Liver (tissue), 9 donors: ENCODE data around the gene RNF220. TPM values are rescaled to one million over a fixed set of nuclear protein-coding genes. Genes with fewer than 3 reads are reported as not detected.

Experiments used
- DNase-seq: peaks from one replicate; pipeline ENCODE4 v3.0.0-alpha.2; 2017; ENCODE audit warnings: low spot score
- H3K27ac ChIP-seq, 2 donors: one replicate each; pipeline ENCODE4 v1.7.0; 2013; ENCODE audit warnings: inconsistent platforms in 2 of 2, low read length in 2 of 2, control low read depth in 1 of 2, low read depth in 1 of 2, mild to moderate bottlenecking in 1 of 2
- H3K27me3 ChIP-seq, 4 donors: one replicate each; pipeline versions ENCODE4 v1.6.1 to v1.7.0; 2013; ENCODE audit warnings: low read length in 3 of 4, inconsistent platforms in 1 of 4, mild to moderate bottlenecking in 1 of 4, moderate library complexity in 1 of 4; ENCODE audit not compliant: control insufficient read depth in 4 of 4, insufficient read depth in 4 of 4
- H3K36me3 ChIP-seq, 4 donors: one replicate each; pipeline versions ENCODE4 v1.6.1 to v1.7.0; 2013; ENCODE audit warnings: low read length in 3 of 4, mild to moderate bottlenecking in 3 of 4, low read depth in 1 of 4, moderate library complexity in 1 of 4; ENCODE audit not compliant: control insufficient read depth in 4 of 4, insufficient read depth in 3 of 4
- H3K4me1 ChIP-seq, 4 donors: one replicate each; pipeline versions ENCODE4 v1.6.1 to v1.7.0; 2013; ENCODE audit warnings: low read length in 3 of 4, mild to moderate bottlenecking in 3 of 4, moderate library complexity in 1 of 4; ENCODE audit not compliant: control insufficient read depth in 4 of 4, insufficient read depth in 4 of 4
- H3K4me3 ChIP-seq, 3 donors: one replicate each; pipeline versions ENCODE4 v1.6.1 to v1.7.0; 2013; ENCODE audit warnings: low read length in 3 of 3, control low read depth in 1 of 3, low read depth in 1 of 3, mild to moderate bottlenecking in 1 of 3
- H3K9ac ChIP-seq, 2 donors: one replicate each; pipeline ENCODE4 v1.7.0; 2013; ENCODE audit warnings: low read length in 2 of 2, mild to moderate bottlenecking in 2 of 2, moderate library complexity in 2 of 2, control low read depth in 1 of 2, low read depth in 1 of 2
- H3K9me3 ChIP-seq, 4 donors: one replicate each; pipeline versions ENCODE4 v1.6.1 to v1.7.0; 2013; ENCODE audit warnings: low read length in 3 of 4; ENCODE audit not compliant: control insufficient read depth in 4 of 4
- ATF3 ChIP-seq: IDR thresholded peaks from 2 replicates; pipeline ENCODE4 v1.6.1; 2016; ENCODE audit warnings: antibody characterized with exemption
- EGR1 ChIP-seq, 2 donors: IDR thresholded peaks; 2 replicates each; pipeline ENCODE4 v1.6.1; 2016 to 2018; ENCODE audit warnings: antibody characterized with exemption in 2 of 2, low read depth in 2 of 2
- FOXA1 ChIP-seq: IDR thresholded peaks from 2 replicates; pipeline ENCODE4 v1.6.1; 2016; ENCODE audit warnings: antibody characterized with exemption
- FOXA2 ChIP-seq: IDR thresholded peaks from 2 replicates; pipeline ENCODE4 v1.6.1; 2016; ENCODE audit warnings: antibody characterized with exemption
- GABPA ChIP-seq, 2 donors: IDR thresholded peaks in 1 of 2; conservative IDR thresholded peaks in 1 of 2; 2 replicates each; pipeline ENCODE4 v1.6.1; 2016; ENCODE audit warnings: antibody characterized with exemption in 2 of 2, mild to moderate bottlenecking in 1 of 2, moderate library complexity in 1 of 2
- HNF4A ChIP-seq, 2 donors: conservative IDR thresholded peaks; 2 replicates each; pipeline ENCODE4 v1.6.1; 2016; ENCODE audit warnings: antibody characterized with exemption in 2 of 2, mild to moderate bottlenecking in 2 of 2
- HNF4G ChIP-seq: IDR thresholded peaks from 2 replicates; pipeline ENCODE4 v1.6.1; 2016; ENCODE audit warnings: antibody characterized with exemption
- JUND ChIP-seq, 2 donors: IDR thresholded peaks; 2 replicates each; pipeline ENCODE4 v1.6.1; 2016; ENCODE audit warnings: antibody characterized with exemption in 2 of 2
- NR2F2 ChIP-seq: IDR thresholded peaks from 2 replicates; pipeline ENCODE4 v1.6.1; 2016; ENCODE audit warnings: antibody characterized with exemption
- RAD21 ChIP-seq, 2 donors: IDR thresholded peaks; 2 replicates each; pipeline ENCODE4 v1.6.1; 2016; ENCODE audit warnings: antibody characterized with exemption in 2 of 2, mild to moderate bottlenecking in 2 of 2
- REST ChIP-seq: IDR thresholded peaks from 2 replicates; pipeline ENCODE4 v1.6.1; 2016; ENCODE audit warnings: antibody characterized with exemption, mild to moderate bottlenecking
- RXRA ChIP-seq, 2 donors: IDR thresholded peaks; 2 replicates each; pipeline ENCODE4 v1.6.1; 2017 to 2018; ENCODE audit warnings: antibody characterized with exemption in 2 of 2, mild to moderate bottlenecking in 1 of 2
- SP1 ChIP-seq: IDR thresholded peaks from 2 replicates; pipeline ENCODE4 v1.6.1; 2018; ENCODE audit warnings: antibody characterized with exemption, mild to moderate bottlenecking
- TAF1 ChIP-seq: conservative IDR thresholded peaks from 2 replicates; pipeline ENCODE4 v1.6.1; 2016; ENCODE audit warnings: antibody characterized with exemption, mild to moderate bottlenecking
- YY1 ChIP-seq: IDR thresholded peaks from 2 replicates; pipeline ENCODE4 v1.6.1; 2016; ENCODE audit warnings: antibody characterized with exemption, mild to moderate bottlenecking
- ZBTB33 ChIP-seq: IDR thresholded peaks from 2 replicates; pipeline ENCODE4 v1.6.1; 2016; ENCODE audit warnings: antibody characterized with exemption
- WGBS: extraction: QIAGEN DNeasy Blood & Tissue Kit; methylation state at CpG from one replicate; pipeline ENCODE4 v1.1.7; 2013; 5-methylcytosine and 5-hydroxymethylcytosine counted together
- polyA plus RNA-seq, 2 donors: library from polyadenylated mRNA; stranded (reverse) in 1 of 2; unstranded in 1 of 2; fragments of 200-250 nt in 1 of 2; fragments of >200 nt in 1 of 2; fragmentation: Nextera tagmentation in 1 of 2; extraction: Ambion mirVana in 1 of 2; gene quantifications; one replicate each; pipeline versions ENCODE4 v1.2.1 to v1.2.3, GENCODE V29; 2013 to 2015
- total RNA-seq, 2 donors: library from RNA; depleted of rRNA; stranded (reverse); fragments of >200 nt; gene quantifications; one replicate each; pipeline ENCODE4 v1.2.3, GENCODE V29; 2014
- TF ChIP-seq, protein P1 (sequence below): fragments of 150-350 bp; IDR thresholded peaks from 2 replicates; pipeline ENCODE4 v1.5.1; 2017; ENCODE audit warnings: improper control_type of control experiment, low read depth, low read length; ENCODE audit not compliant: missing input control
- TF ChIP-seq, protein P2 (sequence below): IDR thresholded peaks from 2 replicates; pipeline ENCODE4 v1.6.1; 2016; ENCODE audit warnings: antibody characterized with exemption
- donor health status: healthy.
- donor health status: healthy.
- donor health status: healthy.
- donor health status: healthy.
- donor health status: healthy.

Gene RNF220
- total and polyA plus RNA-seq, 4 donors, result 18.2 to 35.8 (median 26.1) TPM

GRCh38 chr1:44679468-44679867 is 274.4 kb downstream of the RNF220 start:
- H3K9me3 ChIP-seq, result no peaks in the 10 kb centered on the region
- H3K27ac ChIP-seq, result peak overlapping the region; percentile 89 to 99
- TF ChIP-seq SP1 (peak; percentile 83), RXRA (IDR thresholded peaks at IDR 0.05) (peak; percentile 75 to 78), FOXA2 (no peak), JUND (IDR thresholded peaks at IDR 0.05) (peak in 1 of 2 donors; percentile 6), REST (peak; percentile 24), HNF4G (peak; percentile 71), GABPA (IDR thresholded peaks at IDR 0.05 in 1 of 2, conservative IDR thresholded peaks at IDR 0.05 in 1 of 2) (no peak), NR2F2 (no peak), ZBTB33 (peak; percentile 35), YY1 (peak; percentile 74), ATF3 (no peak), RAD21 (IDR thresholded peaks at IDR 0.05) (peak in 1 of 2 donors; percentile 16), TAF1 (no peak), EGR1 (IDR thresholded peaks at IDR 0.05; ENCODE audit: low read depth in 2 of 2) (no peak), HNF4A (conservative IDR thresholded peaks at IDR 0.05) (peak; percentile 91), FOXA1 (no peak)
- TF ChIP-seq, protein P1, sequence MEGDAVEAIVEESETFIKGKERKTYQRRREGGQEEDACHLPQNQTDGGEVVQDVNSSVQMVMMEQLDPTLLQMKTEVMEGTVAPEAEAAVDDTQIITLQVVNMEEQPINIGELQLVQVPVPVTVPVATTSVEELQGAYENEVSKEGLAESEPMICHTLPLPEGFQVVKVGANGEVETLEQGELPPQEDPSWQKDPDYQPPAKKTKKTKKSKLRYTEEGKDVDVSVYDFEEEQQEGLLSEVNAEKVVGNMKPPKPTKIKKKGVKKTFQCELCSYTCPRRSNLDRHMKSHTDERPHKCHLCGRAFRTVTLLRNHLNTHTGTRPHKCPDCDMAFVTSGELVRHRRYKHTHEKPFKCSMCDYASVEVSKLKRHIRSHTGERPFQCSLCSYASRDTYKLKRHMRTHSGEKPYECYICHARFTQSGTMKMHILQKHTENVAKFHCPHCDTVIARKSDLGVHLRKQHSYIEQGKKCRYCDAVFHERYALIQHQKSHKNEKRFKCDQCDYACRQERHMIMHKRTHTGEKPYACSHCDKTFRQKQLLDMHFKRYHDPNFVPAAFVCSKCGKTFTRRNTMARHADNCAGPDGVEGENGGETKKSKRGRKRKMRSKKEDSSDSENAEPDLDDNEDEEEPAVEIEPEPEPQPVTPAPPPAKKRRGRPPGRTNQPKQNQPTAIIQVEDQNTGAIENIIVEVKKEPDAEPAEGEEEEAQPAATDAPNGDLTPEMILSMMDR, result no peak
- TF ChIP-seq, protein P2, sequence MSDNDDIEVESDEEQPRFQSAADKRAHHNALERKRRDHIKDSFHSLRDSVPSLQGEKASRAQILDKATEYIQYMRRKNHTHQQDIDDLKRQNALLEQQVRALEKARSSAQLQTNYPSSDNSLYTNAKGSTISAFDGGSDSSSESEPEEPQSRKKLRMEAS, result peak; percentile 86
- H3K4me1 ChIP-seq, result peaks cover 11 to 71% (median 47%) of the 10 kb centered on the region in 4 donors
- DNase-seq, result no peak
- H3K27me3 ChIP-seq, result no peaks in the 10 kb centered on the region
- 36% methylated on average over 5 of the region's 5 CpGs for WGBS
- no peak overlapping the region for H3K4me3 ChIP-seq
- peak overlapping the region in 1 of 2 donors; percentile 76 for H3K9ac ChIP-seq
- no peaks in the 10 kb centered on the region for H3K36me3 ChIP-seq
